Measurements from ENCODE around the gene AKAP7. TPM values are rescaled to one million over a fixed set of nuclear protein-coding genes. Genes with fewer than 3 reads are reported as not detected.

The AKAP7 gene
- total RNA-seq, 4 donors from 2014 or later, result 3.0 to 12.4 (median 3.4) TPM

DNA sequence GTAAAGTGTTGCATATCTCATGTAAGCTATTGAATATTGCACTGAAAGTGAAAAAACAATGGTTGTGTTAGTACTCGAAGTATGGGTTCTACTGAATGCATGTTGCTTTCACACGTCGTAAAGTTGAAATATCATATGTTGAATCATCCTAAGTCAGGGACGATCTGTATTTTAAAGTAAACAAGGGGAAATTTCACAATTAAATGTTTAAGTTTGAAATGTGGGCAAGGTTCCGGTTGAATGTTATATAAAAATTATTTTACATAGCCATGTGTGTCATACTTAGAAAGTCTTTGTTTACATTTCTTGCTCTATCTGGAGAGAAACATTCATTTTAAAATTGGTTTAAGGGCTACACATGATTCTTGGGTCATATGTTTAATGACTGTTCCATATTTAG is 76.8 kb downstream of the AKAP7 start:
- TF ChIP-seq POLR2A (IDR thresholded peaks at IDR 0.05) (no peak), POLR2AphosphoS5 (IDR thresholded peaks at IDR 0.05) (no peak)
- TF ChIP-seq, protein P1, sequence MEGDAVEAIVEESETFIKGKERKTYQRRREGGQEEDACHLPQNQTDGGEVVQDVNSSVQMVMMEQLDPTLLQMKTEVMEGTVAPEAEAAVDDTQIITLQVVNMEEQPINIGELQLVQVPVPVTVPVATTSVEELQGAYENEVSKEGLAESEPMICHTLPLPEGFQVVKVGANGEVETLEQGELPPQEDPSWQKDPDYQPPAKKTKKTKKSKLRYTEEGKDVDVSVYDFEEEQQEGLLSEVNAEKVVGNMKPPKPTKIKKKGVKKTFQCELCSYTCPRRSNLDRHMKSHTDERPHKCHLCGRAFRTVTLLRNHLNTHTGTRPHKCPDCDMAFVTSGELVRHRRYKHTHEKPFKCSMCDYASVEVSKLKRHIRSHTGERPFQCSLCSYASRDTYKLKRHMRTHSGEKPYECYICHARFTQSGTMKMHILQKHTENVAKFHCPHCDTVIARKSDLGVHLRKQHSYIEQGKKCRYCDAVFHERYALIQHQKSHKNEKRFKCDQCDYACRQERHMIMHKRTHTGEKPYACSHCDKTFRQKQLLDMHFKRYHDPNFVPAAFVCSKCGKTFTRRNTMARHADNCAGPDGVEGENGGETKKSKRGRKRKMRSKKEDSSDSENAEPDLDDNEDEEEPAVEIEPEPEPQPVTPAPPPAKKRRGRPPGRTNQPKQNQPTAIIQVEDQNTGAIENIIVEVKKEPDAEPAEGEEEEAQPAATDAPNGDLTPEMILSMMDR (IDR thresholded peaks at IDR 0.05), result no peak
- Histone ChIP-seq H3K27ac (no peak overlapping the region), H3K36me3 (no peaks in the 10 kb centered on the region), H3K27me3 (no peaks in the 10 kb centered on the region), H3K4me3 (no peak overlapping the region), H3K4me1 (no peaks in the 10 kb centered on the region), H3K9me3 (no peaks in the 10 kb centered on the region)
- no peak for DNase-seq (ENCODE audit: low spot score in 2 of 2)
- WGBS, result 91% methylated on average over 5 of the region's 5 CpGs

GRCh38 chr6:131212913-131213312 is 77.6 kb downstream of the AKAP7 start:
- Histone ChIP-seq H3K9me3 (no peaks in the 10 kb centered on the region), H3K27ac (no peak overlapping the region)
- WGBS, result 69% methylated on average over 1 of the region's 1 CpG

GRCh38 chr6:131213501-131213990 is 78.3 kb downstream of the AKAP7 start:
- 58% methylated on average over 3 of the region's 3 CpGs for WGBS
- no peak for DNase-seq (ENCODE audit: low spot score in 2 of 2)
- H3K36me3 ChIP-seq, result no peaks in the 10 kb centered on the region
- H3K9me3 ChIP-seq, result no peaks in the 10 kb centered on the region
- no peak overlapping the region for H3K4me3 ChIP-seq
- no peaks in the 10 kb centered on the region for H3K27me3 ChIP-seq
- TF ChIP-seq POLR2AphosphoS5 (IDR thresholded peaks at IDR 0.05) (no peak), POLR2A (IDR thresholded peaks at IDR 0.05) (no peak), EP300 (IDR thresholded peaks at IDR 0.05) (no peak)
- TF ChIP-seq, protein P1 (IDR thresholded peaks at IDR 0.05), result no peak
- H3K27ac ChIP-seq, result no peak overlapping the region
- H3K4me1 ChIP-seq, result no peaks in the 10 kb centered on the region

More at GRCh38 chr6:131212913-131213312, 77.6 kb downstream of the AKAP7 start:
- no peak overlapping the region for H3K4me3 ChIP-seq
- no peaks in the 10 kb centered on the region for H3K4me1 ChIP-seq
- no peak for DNase-seq (ENCODE audit: low spot score in 2 of 2)
- H3K36me3 ChIP-seq, result no peaks in the 10 kb centered on the region
- H3K27me3 ChIP-seq, result no peaks in the 10 kb centered on the region
- TF ChIP-seq EP300 (IDR thresholded peaks at IDR 0.05), result no peak
- no peak for TF ChIP-seq POLR2A (IDR thresholded peaks at IDR 0.05)
- TF ChIP-seq POLR2AphosphoS5 (IDR thresholded peaks at IDR 0.05), result no peak
- TF ChIP-seq, protein P1 (IDR thresholded peaks at IDR 0.05), result no peak

GRCh38 chr6:131215219-131215618 is 80.0 kb downstream of the AKAP7 start:
- H3K27ac ChIP-seq, result no peak overlapping the region
- H3K4me3 ChIP-seq, result no peak overlapping the region

GRCh38 chr6:131216246-131216645 is 81.0 kb downstream of the AKAP7 start:
- 74% methylated on average over 4 of the region's 4 CpGs for WGBS
- H3K27ac ChIP-seq, result no peak overlapping the region

More at GRCh38 chr6:131215219-131215618, 80.0 kb downstream of the AKAP7 start:
- Histone ChIP-seq H3K36me3 (no peaks in the 10 kb centered on the region), H3K9me3 (no peaks in the 10 kb centered on the region), H3K4me1 (no peaks in the 10 kb centered on the region), H3K27me3 (no peaks in the 10 kb centered on the region)
- no peak for DNase-seq (ENCODE audit: low spot score in 2 of 2)
- TF ChIP-seq EP300 (IDR thresholded peaks at IDR 0.05), result no peak
- TF ChIP-seq POLR2A (IDR thresholded peaks at IDR 0.05), result no peak
- TF ChIP-seq POLR2AphosphoS5 (IDR thresholded peaks at IDR 0.05), result no peak
- TF ChIP-seq, protein P1 (IDR thresholded peaks at IDR 0.05), result no peak
- WGBS, result 90% methylated on average over 5 of the region's 5 CpGs

More at GRCh38 chr6:131216246-131216645, 81.0 kb downstream of the AKAP7 start:
- H3K27me3 ChIP-seq, result no peaks in the 10 kb centered on the region
- no peak for TF ChIP-seq POLR2AphosphoS5 (IDR thresholded peaks at IDR 0.05)
- TF ChIP-seq, protein P1 (IDR thresholded peaks at IDR 0.05), result no peak
- no peak for TF ChIP-seq POLR2A (IDR thresholded peaks at IDR 0.05)
- no peak for TF ChIP-seq EP300 (IDR thresholded peaks at IDR 0.05)
- peaks cover 3% of the 10 kb centered on the region for H3K36me3 ChIP-seq
- H3K4me1 ChIP-seq, result no peaks in the 10 kb centered on the region
- H3K4me3 ChIP-seq, result no peak overlapping the region
- DNase-seq (ENCODE audit: low spot score in 2 of 2), result no peak
- H3K9me3 ChIP-seq, result no peaks in the 10 kb centered on the region

All from suprapubic skin (tissue), 4 donors.